ENCODE measurements around the gene GAL3ST3.

DNA sequence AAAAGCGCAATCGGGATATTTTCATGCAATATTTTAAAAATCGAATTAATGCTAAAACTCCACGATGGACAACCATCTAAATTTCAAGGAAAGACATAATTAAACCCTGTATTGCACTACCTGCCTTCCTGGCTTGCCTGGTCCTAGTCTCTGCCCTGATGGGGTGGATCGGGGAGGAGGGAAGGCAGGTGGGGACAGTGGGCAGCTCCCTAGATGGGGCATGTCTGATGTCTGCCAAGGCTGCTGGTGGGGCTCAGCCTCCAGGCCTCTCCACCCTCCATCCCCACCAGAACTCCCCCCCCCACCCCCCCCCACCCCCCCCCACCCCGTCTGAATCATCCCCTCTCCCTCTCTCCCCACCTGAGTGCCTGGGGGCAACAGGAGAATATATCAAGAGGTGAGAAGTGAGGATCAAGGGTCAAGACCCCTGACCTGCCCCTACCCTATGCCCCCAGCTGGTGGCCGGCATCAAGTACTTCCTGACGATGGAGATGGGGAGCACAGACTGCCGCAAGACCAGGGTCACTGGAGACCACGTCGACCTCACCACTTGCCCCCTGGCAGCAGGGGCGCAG, 36.5 kb downstream of the GAL3ST3 start:
- TF ChIP-seq, protein P1, sequence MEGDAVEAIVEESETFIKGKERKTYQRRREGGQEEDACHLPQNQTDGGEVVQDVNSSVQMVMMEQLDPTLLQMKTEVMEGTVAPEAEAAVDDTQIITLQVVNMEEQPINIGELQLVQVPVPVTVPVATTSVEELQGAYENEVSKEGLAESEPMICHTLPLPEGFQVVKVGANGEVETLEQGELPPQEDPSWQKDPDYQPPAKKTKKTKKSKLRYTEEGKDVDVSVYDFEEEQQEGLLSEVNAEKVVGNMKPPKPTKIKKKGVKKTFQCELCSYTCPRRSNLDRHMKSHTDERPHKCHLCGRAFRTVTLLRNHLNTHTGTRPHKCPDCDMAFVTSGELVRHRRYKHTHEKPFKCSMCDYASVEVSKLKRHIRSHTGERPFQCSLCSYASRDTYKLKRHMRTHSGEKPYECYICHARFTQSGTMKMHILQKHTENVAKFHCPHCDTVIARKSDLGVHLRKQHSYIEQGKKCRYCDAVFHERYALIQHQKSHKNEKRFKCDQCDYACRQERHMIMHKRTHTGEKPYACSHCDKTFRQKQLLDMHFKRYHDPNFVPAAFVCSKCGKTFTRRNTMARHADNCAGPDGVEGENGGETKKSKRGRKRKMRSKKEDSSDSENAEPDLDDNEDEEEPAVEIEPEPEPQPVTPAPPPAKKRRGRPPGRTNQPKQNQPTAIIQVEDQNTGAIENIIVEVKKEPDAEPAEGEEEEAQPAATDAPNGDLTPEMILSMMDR (IDR thresholded peaks at IDR 0.05): no peak
- no peak for TF ChIP-seq POLR2A (IDR thresholded peaks at IDR 0.05)

Data from uterus (tissue), 2 donors.